HG02798 (cell line): ENCODE data around the gene ARPC5.
"Not testable (repeated sequence)": the region's sequence is repeated elsewhere in the genome, so short reads cannot be mapped to it uniquely, and the experiment has no call there.

Source experiments
- ATAC-seq: cut with Tn5 transposase; IDR thresholded peaks from one replicate; pipeline ENCODE4 v1.9.1; 2021; ENCODE audit warnings: mild to moderate bottlenecking; ENCODE audit not compliant: unreplicated experiment, poor library complexity

ARPC5 gene

DNA sequence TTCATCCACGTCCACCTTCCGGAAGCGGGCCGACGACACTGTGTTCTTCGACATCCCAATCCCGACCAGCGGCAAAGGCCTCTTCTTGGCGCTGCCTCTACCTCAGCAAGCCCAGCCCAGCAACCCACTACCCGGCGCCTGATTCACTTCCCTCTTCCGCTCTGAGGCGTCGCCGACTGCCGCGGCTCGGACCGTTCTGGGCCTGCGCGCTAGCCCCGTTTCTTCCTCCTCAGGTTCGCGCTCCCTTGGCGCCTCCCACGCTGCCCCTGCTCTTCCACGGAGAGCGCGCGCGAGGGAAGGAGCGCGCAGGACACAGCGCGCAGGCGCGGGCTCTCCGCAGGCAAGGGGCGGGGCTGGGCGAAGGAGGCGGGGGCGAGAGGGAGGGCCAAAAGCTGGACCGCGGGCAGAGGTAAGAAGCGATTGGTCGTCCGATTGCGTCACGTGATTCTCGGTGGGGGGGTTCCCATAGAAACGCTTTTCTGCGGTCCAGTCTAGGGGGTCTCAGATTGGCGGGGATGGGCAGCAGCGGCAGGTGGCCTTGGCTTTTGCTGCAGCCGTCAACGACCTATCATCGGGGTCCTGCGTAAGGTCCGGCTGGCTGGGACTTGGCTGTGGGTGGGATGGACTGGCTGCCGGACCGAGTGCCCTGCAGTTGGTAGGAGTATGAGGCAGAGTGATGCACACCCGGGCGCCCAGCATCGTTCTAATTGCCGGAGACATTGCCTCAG is at the start of gene ARPC5:
Gene ARPC5 (minus strand): TSS at position 178 of the 728 bp plus-strand sequence. CDS start 124 bp downstream, at position 54.
- peak; percentile 90 for ATAC-seq

GRCh38 chr1:183685112-183685713 is 49.6 kb upstream of the ARPC5 start:
- ATAC-seq = peak; percentile 73

DNA sequence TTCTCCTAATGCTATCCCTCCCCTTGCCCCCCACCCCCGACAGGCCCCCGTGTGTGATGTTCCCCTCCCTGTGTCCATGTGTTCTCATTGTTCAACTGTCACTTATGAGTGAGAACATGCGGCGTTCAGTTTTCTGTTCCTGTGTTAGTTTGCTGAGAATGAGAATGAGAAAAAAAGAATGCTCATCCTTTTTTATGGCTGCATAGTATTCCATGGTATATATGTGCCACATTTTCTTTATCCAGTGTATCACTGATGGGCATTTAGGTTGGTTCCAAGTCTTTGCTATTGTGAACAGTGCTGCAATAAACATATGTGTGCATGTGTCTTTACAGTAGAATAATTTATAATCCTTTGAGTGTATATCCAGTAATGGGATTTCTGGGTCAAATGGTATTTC is 43.8 kb upstream of the ARPC5 start:
- ATAC-seq = not testable (repeated sequence)

GRCh38 chr1:183678819-183679218 is 43.2 kb upstream of the ARPC5 start:
- ATAC-seq = no peak

- no peak for ATAC-seq
Measured at GRCh38 chr1:183676586-183677189, 41.1 kb upstream of the ARPC5 start.

GRCh38 chr1:183675883-183676585 is 40.5 kb upstream of the ARPC5 start:
- no peak for ATAC-seq

GRCh38 chr1:183675381-183675780 is 39.8 kb upstream of the ARPC5 start:
- no peak for ATAC-seq

GRCh38 chr1:183674886-183675285 is 39.3 kb upstream of the ARPC5 start:
- no peak for ATAC-seq

DNA sequence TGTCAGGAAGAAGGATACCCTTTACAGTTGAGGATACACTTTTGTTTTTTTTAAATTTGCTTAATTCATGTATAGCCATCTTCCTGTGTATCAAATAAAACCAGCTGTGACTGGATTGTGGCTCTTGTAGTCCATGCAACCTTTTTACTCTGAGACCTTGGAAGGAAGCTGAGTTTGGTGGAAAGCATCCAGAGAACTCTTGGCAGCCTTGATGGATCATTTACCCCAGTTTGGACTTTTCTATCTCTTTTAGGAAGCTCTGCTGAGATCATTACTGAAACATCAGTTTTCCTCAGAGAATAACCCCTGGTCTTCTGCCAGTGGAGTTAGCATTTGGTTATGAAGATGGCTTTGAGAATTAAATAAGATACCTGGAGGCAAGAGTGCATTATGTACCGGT is 38.8 kb upstream of the ARPC5 start:
- ATAC-seq = no peak

DNA sequence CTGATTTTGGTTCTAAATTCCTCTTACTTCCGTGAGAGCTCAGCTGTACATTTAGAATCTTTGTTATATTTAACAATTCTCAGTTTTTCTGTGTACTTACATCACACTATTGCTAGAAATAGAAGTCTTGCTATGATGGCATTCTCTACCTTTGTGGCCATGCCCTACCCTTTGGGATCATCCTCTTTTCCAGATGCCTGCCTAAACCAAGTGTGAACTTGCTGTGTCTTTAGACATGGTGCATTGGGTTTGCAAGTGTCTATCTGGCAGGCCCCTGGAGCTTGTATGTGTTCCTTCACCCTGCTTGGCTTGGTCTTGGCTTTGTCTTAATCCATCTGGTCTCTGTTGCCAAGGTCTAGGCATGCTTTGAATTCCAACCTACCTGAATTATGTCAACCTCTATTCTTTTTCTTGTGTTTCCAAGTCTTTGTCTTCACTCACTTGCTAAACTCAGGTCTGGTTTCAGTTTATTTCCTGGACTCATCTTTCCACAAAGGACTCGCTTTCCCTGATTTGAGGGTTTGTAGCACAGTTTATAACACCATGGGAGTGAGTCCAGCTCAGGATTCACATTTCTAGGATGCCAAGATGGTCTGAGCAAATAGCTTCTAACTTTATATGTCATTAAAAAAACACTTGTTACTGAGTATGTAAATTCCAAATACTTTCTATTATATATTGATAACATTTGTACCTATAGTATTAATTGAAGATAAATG is 38.2 kb upstream of the ARPC5 start:
- no peak for ATAC-seq

DNA sequence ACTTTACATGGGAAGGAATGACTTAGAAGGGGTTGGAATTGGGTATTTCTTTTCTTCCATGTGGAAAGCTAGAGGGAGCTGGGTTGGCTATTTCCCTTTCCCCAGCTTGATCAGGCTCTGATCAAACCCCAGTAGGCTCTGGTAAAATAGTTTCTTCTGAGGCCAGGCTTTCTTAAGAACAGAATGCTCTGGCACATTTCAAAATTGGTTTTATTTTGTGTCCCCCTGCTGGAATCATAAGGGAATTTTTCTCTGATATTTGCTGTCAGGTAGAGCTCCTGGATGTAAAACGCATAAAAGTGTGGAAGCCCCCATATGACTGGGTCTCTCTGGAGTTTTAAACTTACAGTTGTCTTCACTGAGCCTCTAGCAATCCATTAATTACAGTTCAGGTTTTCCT is 34.6 kb upstream of the ARPC5 start:
- no peak for ATAC-seq

GRCh38 chr1:183656355-183656754 is 20.8 kb upstream of the ARPC5 start:
- no peak for ATAC-seq

DNA sequence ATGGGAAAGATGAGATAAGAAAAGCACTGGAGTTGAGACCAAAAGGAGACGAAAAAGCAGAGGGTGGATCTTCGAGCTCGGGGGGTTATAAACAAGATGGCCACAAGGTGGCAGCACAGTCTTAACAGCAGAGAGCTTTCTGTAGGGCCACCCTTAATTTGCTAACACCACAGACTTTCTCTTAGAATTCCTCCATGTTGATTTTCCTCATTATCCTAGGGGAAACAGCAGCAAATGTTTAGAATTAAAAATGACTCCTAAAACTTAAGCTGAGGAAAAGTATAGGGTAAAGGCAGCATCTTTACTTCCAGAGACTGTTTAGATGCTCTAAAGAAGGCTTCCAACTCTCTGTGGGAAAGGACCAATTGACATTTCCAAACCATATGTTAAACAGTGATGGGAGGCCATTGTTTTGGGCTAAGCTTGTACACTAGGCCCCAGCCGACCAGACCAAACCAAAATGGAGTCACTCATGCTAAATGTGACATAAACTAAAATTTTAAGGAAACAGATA is 20.0 kb upstream of the ARPC5 start:
- peak; percentile 52 for ATAC-seq

- ATAC-seq = no peak
Measured at GRCh38 chr1:183654706-183655105, 19.1 kb upstream of the ARPC5 start.

DNA sequence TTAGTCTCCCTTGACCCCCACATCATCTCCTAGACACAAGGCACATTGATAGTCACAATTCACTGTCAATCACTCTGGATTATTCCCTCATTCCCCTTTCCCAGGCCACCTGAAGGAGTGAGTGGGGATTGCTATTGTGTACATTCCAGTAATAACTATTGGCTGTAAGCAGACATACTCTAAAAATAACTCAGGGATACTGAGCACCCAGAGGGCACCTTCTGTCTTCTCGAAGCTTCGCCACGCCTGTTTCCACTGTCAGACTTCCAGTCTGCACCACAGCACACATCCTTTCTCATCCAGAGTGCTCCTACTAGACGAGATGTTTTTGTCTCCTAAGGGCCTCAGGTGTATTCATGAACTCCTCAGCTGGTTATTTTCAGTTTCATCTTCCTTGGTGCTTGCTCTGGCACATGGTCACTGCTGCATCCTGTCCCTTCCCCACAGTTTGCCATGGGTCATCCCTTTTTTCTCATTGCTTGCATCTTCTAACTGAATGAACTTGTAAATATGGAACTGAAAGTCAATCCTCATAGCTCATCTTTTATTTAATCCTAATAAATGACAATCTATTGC is 18.4 kb upstream of the ARPC5 start:
- peak; percentile 34 for ATAC-seq

DNA sequence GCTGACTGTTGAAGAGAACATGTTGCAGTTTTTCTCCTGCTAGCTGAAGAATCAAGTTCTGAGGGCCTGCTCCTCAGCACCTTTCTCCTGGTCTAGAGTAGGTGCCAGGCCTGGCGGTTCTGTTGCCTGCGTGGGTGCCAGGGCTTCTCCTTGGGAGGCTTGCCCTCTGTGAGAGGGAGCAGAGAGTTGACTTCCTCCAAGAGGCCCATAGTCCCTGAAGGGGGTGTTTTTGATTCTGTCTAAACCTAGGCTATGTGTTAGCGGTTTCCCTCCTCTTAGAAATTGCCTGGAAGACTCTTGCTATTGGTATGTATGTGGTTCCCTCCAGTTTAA is 17.8 kb upstream of the ARPC5 start:
- no peak for ATAC-seq

DNA sequence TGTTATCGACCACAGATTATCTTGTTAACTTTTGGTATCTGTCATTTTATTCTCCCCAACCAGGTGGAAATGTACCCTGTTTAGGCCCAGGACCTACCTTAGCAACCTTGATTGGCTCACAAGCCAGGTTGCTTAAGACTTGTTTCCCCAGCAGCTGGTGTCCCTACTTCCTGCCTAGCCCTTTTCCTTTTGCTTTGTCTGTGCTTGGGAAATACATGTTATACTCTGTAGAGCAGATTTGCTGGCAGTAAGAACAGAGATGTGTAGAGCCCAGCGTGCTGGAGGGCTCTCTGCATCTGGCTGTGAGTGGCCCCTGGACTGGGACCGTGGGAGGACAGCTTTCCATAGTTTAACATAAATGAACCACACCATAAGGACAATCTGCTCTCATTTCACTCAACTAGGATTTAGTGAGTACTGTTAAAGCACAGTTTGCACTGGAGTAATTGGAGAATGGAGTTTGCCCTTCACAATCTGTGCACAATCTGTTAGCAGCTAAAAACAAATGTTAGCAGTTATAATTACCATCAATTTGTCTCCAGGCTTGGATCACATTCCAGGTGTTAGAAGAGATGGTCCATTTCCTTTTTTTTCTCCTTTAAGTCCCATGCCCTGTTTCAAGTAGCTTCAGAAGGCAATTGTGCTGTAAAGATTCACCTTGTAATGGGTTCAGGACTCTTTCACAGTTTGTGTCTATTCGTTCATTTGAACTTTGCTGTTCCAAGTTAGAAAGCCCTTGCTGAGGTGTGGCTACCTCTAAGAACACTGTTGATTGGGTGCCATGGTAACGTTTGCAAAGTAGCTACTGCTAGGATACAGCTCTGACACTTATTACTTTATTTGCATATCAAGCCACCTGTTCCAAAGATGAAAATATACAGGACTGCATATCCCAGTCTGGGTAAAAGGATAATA is 17.2 kb upstream of the ARPC5 start, which contains the start of gene APOBEC4:
Gene APOBEC4 (minus strand): TSS at position 770 of the 915 bp plus-strand sequence. CDS start 4,535 bp downstream, outside the sequence.
- ATAC-seq = peak; percentile 29

DNA sequence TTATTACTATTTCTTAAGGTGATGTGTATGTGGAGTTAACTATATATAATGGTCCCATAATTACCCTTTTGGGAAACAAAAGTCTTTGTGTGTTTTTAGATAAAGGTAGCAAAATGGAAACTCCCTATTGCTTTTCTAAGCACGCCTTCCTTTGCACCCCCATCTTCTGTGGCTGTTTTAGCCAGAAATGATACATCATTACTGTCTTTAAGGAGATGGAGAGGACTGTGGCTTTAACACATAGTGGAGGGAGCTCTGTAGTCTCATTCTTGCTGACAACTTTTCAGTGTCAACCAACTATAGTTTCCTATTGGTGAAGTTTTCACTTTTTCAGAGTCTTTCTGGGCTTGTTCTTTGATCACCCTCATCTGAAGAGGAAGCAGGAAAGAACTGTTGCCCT is 16.5 kb upstream of the ARPC5 start:
- peak; percentile 68 for ATAC-seq

- ATAC-seq = no peak
Measured at GRCh38 chr1:183651612-183652011, 16.0 kb upstream of the ARPC5 start.
